Endothelial cell of umbilical vein (primary cell): ENCODE measurements around the gene ZNF688. TPM values are rescaled to one million over a fixed set of nuclear protein-coding genes. Genes with fewer than 3 reads are reported as not detected.
A peak's percentile ranks its signal among the peaks of the same experiment; 100 is the strongest.

Experiments used
- BruUV-seq: library from RNA; stranded (reverse); fragments of 400-500 nt; replicated peaks from 2 replicates; lab custom pipeline; 2021; lab: Mats Ljungman, UMichigan
- CTCF ChIA-PET: fragments of 300-600, 350-600 bp; sonication (Branson Sonifier 250); formaldehyde crosslinking; loops from one replicate; lab custom pipeline; 2021; ENCODE audit warnings: antibody characterized with exemption, inconsistent platforms; lab: Charles Lee
- POLR2A ChIA-PET: fragments of 300-600, 350-600 bp; sonication (Branson Sonifier 250); formaldehyde crosslinking; loops from one replicate; lab custom pipeline; 2021; ENCODE audit warnings: antibody characterized with exemption, inconsistent platforms; lab: Charles Lee
- DNase-seq: peaks from one replicate; pipeline ENCODE4 v3.0.0-alpha.2; 2011; ENCODE audit warnings: low read depth, low spot score
- FAIRE-seq: peaks from 2 replicates; lab custom pipeline; 2011; peaks lifted over from hg19 to GRCh38; lab: Jason Lieb, UNC
- H2AFZ ChIP-seq: 2 replicates; pipeline ENCODE4 v1.6.0; 2012; ENCODE audit warnings: low read depth, low read length, control low read depth, inconsistent platforms
- H3K27ac ChIP-seq: 2 replicates; pipeline ENCODE4 v1.5.1; 2011; ENCODE audit warnings: low read depth, mild to moderate bottlenecking, control low read depth, low read length, moderate library complexity; ENCODE audit not compliant: insufficient read depth
- H3K27me3 ChIP-seq, 2 experiments: 2 replicates each; pipeline versions ENCODE4 v1.6.0 to v1.6.1; 2011; ENCODE audit warnings: low read length in 2 of 2, mixed read lengths in 1 of 2; ENCODE audit not compliant: control insufficient read depth in 2 of 2, insufficient read depth in 2 of 2
- H3K36me3 ChIP-seq, 2 experiments: 2 replicates in 1 of 2; 3 replicates in 1 of 2; pipeline ENCODE4 v1.5.1; 2011; ENCODE audit warnings: low read length in 2 of 2, mild to moderate bottlenecking in 1 of 2, moderate library complexity in 1 of 2; ENCODE audit not compliant: control insufficient read depth in 2 of 2, insufficient read depth in 2 of 2; ENCODE audit errors: extremely low read depth in 1 of 2
- H3K4me1 ChIP-seq: 3 replicates; pipeline ENCODE4 v1.5.1; 2011; ENCODE audit warnings: mild to moderate bottlenecking, low read length; ENCODE audit not compliant: control insufficient read depth, insufficient read depth; ENCODE audit errors: extremely low read depth
- H3K4me2 ChIP-seq: 2 replicates; pipeline ENCODE4 v1.6.1; 2011; ENCODE audit warnings: low read length, control low read depth, mixed read lengths; ENCODE audit not compliant: insufficient read depth
- H3K4me3 ChIP-seq, 3 experiments: fragments of 200-600 bp in 1 of 3; sonication (generic), shearing (Covaris generic) in 1 of 3; replicated peaks in 1 of 3; 2 replicates each; pipeline ENCODE4 v1.5.1; 2011 to 2016; ENCODE audit warnings: control low read depth in 3 of 3, low read length in 3 of 3, mild to moderate bottlenecking in 2 of 3, inconsistent platforms in 1 of 3, low read depth in 1 of 3, moderate library complexity in 1 of 3; ENCODE audit not compliant: insufficient read depth in 1 of 3
- H3K79me2 ChIP-seq: 2 replicates; pipeline ENCODE4 v1.6.0; 2012; ENCODE audit warnings: low read length, inconsistent platforms; ENCODE audit not compliant: control insufficient read depth, insufficient read depth
- H3K9ac ChIP-seq: replicated peaks from 2 replicates; pipeline ENCODE3; 2011; ENCODE audit warnings: low read length, control low read depth; ENCODE audit not compliant: insufficient read depth; ENCODE audit errors: extremely low read depth
- H3K9me1 ChIP-seq: replicated peaks from 3 replicates; pipeline ENCODE4 v1.6.0; 2011; ENCODE audit warnings: mild to moderate bottlenecking, low read length; ENCODE audit not compliant: control insufficient read depth, insufficient read depth; ENCODE audit errors: extremely low read depth
- H3K9me3 ChIP-seq: replicated peaks from 2 replicates; pipeline ENCODE4 v1.5.1; 2012; ENCODE audit warnings: low read length, inconsistent platforms; ENCODE audit not compliant: control insufficient read depth, insufficient read depth
- H4K20me1 ChIP-seq: replicated peaks from 2 replicates; pipeline ENCODE3; 2011; ENCODE audit warnings: mild to moderate bottlenecking, low read length; ENCODE audit not compliant: control insufficient read depth, insufficient read depth; ENCODE audit errors: extremely low read depth
- CTCF ChIP-seq, 2 donors: IDR thresholded peaks; 1 replicate in 1 of 2; 2 replicates in 1 of 2; pipeline ENCODE4 v1.5.1; 2011; ENCODE audit warnings: low read length in 2 of 2, mild to moderate bottlenecking in 2 of 2, moderate library complexity in 2 of 2, control low read depth in 1 of 2, inconsistent platforms in 1 of 2, low read depth in 1 of 2; ENCODE audit not compliant: insufficient read depth in 1 of 2; ENCODE audit errors: extremely low read depth in 1 of 2
- EZH2 ChIP-seq: IDR thresholded peaks from 2 replicates; pipeline ENCODE4 v1.6.1; 2012; ENCODE audit warnings: borderline replicate concordance, low read depth, mild to moderate bottlenecking, moderate library complexity, low read length, inconsistent platforms; ENCODE audit not compliant: severe bottlenecking
- FOS ChIP-seq: IDR thresholded peaks from 2 replicates; pipeline ENCODE4 v1.6.1; 2011; ENCODE audit warnings: mild to moderate bottlenecking, low read length, moderate library complexity, borderline replicate concordance; ENCODE audit not compliant: insufficient read depth
- GATA2 ChIP-seq: IDR thresholded peaks from 2 replicates; pipeline ENCODE4 v1.7.0; 2011; ENCODE audit warnings: low read depth, mild to moderate bottlenecking, moderate library complexity, mixed read lengths, low read length; ENCODE audit not compliant: insufficient read length, insufficient read depth
- JUN ChIP-seq: IDR thresholded peaks from 2 replicates; pipeline ENCODE4 v1.6.1; 2011; ENCODE audit warnings: borderline replicate concordance, low read depth; ENCODE audit not compliant: insufficient read length, insufficient read depth
- MAX ChIP-seq: IDR thresholded peaks from 2 replicates; pipeline ENCODE4 v1.6.1; 2011; ENCODE audit not compliant: insufficient read depth, insufficient read length
- MYC ChIP-seq: IDR thresholded peaks from one replicate; pipeline ENCODE4 v1.6.1; 2011; ENCODE audit warnings: mild to moderate bottlenecking, low read depth, low read length
- POLR2A ChIP-seq: IDR thresholded peaks from 2 replicates; pipeline ENCODE4 v1.6.1; 2012; ENCODE audit warnings: low read depth, mild to moderate bottlenecking, control low read depth, low read length
- POLR2AphosphoS5 ChIP-seq: IDR thresholded peaks from 2 replicates; pipeline ENCODE4 v1.6.1; 2012; ENCODE audit warnings: low read depth, mild to moderate bottlenecking, control low read depth, low read length, moderate library complexity; ENCODE audit not compliant: insufficient read depth
- dilution Hi-C: fragments of 300-500 bp; cut with MboI; formaldehyde crosslinking; loops from one replicate; pipeline ENCODE4 v1.15.0; 2019; ENCODE audit warnings: low sequenced_read_pairs; ENCODE audit not compliant: extremely low pct_ligation_motif_present
- intact Hi-C: fragments of 100-400 bp; cut with micrococcal nuclease; formaldehyde crosslinking; loops from one replicate; pipeline ENCODE4 v1.10.0; 2022
- polyA plus RNA-seq, 4 experiments: library from polyadenylated mRNA; depleted of rRNA in 3 of 4; stranded (reverse) in 3 of 4; unstranded in 1 of 4; fragments of >200 nt; gene quantifications; 2 replicates each; pipeline versions ENCODE4 v1.2.1 to v1.2.3, GENCODE V29; 2011 to 2012; ENCODE audit warnings: missing spikeins in 1 of 4
- total RNA-seq: library from RNA; stranded (reverse); gene quantifications from 2 replicates; pipeline ENCODE4 v1.2.3, GENCODE V29; 2021

The ZNF688 gene
- total and polyA plus RNA-seq, 2 donors (not counting 3 experiments of a cell fraction or from before 2014, with no cell fraction given): 5.4 to 10.9 TPM

- ChIA-PET CTCF (interaction anchor here (1.2 kb wide), 1 partner anchor 19 kb away, joined by 3 read pairs; the partner anchor contains the start of gene ZNF747), POLR2A (interaction anchor here (0.6 kb wide), 1 partner anchor 160 kb away, joined by 6 read pairs; no protein-coding TSS in a partner anchor)
- Histone ChIP-seq H3K4me2 (no peak overlapping the region), H2AFZ (no peak overlapping the region), H3K9ac (no peak overlapping the region), H3K36me3 (peaks cover 3 to 9% of the 10 kb centered on the region in 2 experiments), H3K4me3 (no peak overlapping the region), H3K79me2 (peaks cover 23% of the 10 kb centered on the region), H3K9me3 (no peaks in the 10 kb centered on the region), H4K20me1 (no peaks in the 10 kb centered on the region), H3K9me1 (no peaks in the 10 kb centered on the region), H3K27me3 (no peaks in the 10 kb centered on the region), H3K4me1 (peaks cover 8% of the 10 kb centered on the region), H3K27ac (peak overlapping the region; percentile 55)
- BruUV-seq: no TSS peak
- DNase-seq (no peak), FAIRE-seq (no peak)
- intact Hi-C loops (no loop called here), dilution Hi-C loops (no loop called here)
- no peak for TF ChIP-seq EZH2
- no peak for TF ChIP-seq POLR2AphosphoS5
- TF ChIP-seq POLR2A: no peak
- no peak for TF ChIP-seq JUN
- no peak for TF ChIP-seq CTCF (IDR thresholded peaks at IDR 0.05; ENCODE audit: extremely low read depth in 1 of 2, insufficient read depth in 1 of 2, low read depth in 1 of 2, low read length in 2 of 2)
- no peak for TF ChIP-seq GATA2
- TF ChIP-seq MYC: no peak
- TF ChIP-seq FOS: no peak
- no peak for TF ChIP-seq MAX
Observed at GRCh38 chr16:30554557-30555314, 16.8 kb downstream of the ZNF688 start.
